Activated CD8-positive, alpha-beta T cell treated with anti-CD3 and anti-CD28 coated beads for 36 hours (primary cell): ENCODE results near the gene DNAH1. TPM values are rescaled to one million over a fixed set of nuclear protein-coding genes. Genes with fewer than 3 reads are reported as not detected.

Source experiments
- ATAC-seq: fragments of 200-7000 bp; cut with Tn5 transposase; one replicate; pipeline ENCODE4 v1.10.0; 2021; ENCODE audit warnings: mild to moderate bottlenecking, moderate library complexity
- CTCF ChIA-PET: fragments of 350-600 bp; sonication (Branson Sonifier 250); formaldehyde crosslinking; loops from one replicate; lab custom pipeline; 2021; ENCODE audit warnings: antibody characterized with exemption; lab: Charles Lee
- POLR2A ChIA-PET: fragments of 350-600 bp; sonication (Branson Sonifier 250); formaldehyde crosslinking; loops from one replicate; lab custom pipeline; 2021; ENCODE audit warnings: antibody characterized with exemption; lab: Charles Lee
- DNase-seq: peaks from one replicate; pipeline ENCODE4 v3.0.0-alpha.2; 2020
- H3K27ac Mint-ChIP-seq: one replicate; pipeline ENCODE4 v1.8.0; 2021; ENCODE audit warnings: mild to moderate bottlenecking, mixed read lengths
- H3K27me3 Mint-ChIP-seq: one replicate; pipeline ENCODE4 v1.8.0; 2021; ENCODE audit warnings: mixed read lengths
- H3K36me3 Mint-ChIP-seq: one replicate; pipeline ENCODE4 v1.8.0; 2021; ENCODE audit warnings: low read depth, mixed read lengths
- H3K4me1 Mint-ChIP-seq: one replicate; pipeline ENCODE4 v1.8.0; 2021; ENCODE audit warnings: low read depth, mixed read lengths
- H3K4me3 Mint-ChIP-seq: one replicate; pipeline ENCODE4 v1.8.0; 2021; ENCODE audit warnings: mild to moderate bottlenecking, moderate library complexity, mixed read lengths
- H3K9me3 Mint-ChIP-seq: one replicate; pipeline ENCODE4 v1.8.0; 2021; ENCODE audit warnings: mixed read lengths
- intact Hi-C: fragments of 100-400 bp; cut with micrococcal nuclease; formaldehyde crosslinking; loops from one replicate; pipeline ENCODE4 v1.10.0; 2022
- total RNA-seq, 2 experiments: library from RNA; stranded (reverse); gene quantifications; one replicate each; pipeline ENCODE4 v1.2.3, GENCODE V29; 2021
- TF ChIP-seq, protein P1 (sequence below): fragments of 200-600 bp; IDR thresholded peaks from one replicate; pipeline ENCODE4 v1.8.0; 2022; ENCODE audit warnings: antibody characterized with exemption, mild to moderate bottlenecking

Gene DNAH1
- total RNA-seq, 2 experiments from 2014 or later, result 9.2 to 10.2 TPM

DNA sequence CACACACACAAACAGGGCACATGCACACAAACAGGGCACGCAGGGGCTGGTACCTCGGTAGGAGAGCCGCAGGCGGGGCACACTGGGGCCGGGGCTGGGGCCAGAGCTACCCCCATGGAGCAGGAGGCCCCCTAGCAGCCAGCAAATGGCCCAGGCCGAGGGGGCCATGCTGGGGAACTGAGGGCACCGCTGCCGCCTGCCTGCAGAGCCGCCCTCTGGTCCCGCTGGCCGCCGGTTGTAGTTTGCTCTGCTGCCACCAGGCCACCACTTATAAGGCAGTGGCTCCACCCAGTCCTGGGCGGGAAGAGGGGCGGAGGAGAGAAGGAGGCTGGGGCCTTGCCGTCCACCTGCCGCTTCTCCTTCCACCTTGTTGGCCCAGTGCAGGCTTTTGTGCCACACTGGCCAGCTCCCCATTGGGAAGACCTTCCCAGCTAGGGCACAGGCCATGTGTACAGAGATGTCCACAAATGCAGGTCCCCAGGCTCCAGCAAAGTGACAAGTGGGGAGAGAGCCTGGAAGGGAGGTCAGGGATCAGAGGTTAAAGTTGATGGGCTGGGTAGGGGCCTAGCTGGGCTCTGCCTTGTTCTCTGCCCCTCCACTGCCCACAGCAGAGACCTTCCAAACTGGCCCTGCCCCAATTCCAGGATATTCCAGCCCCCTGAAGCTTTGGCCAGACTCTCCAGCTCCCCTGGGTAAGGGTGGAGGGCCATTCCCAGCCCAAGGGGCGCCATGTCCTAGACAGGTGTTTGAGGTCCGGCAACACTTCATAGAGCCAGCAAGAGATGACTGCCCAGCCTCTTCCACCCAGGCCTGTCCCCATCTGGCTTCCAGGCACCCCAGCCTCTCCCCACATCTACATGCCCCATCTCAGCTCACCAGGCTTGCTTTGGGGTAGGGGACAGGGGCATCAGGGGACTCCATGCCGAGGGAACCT, 129.0 kb downstream of the DNAH1 start, which contains the start of gene SEMA3G:
SEMA3G (minus strand) TSS at position 244 of the 934 bp plus-strand sequence; CDS start at position 168, 76 bp downstream.
- Mint-ChIP-seq H3K4me3 (no peak within 1 kb of the TSS), H3K27ac (no peak within 1 kb of the TSS)
- POLR2A ChIA-PET, result interaction anchor here (0.6 to 1.6 kb wide), 4 partner anchors 9 to 249 kb away, joined by 3 to 6 read pairs (median 5); partner anchors contain the start of gene TNNC1

GRCh38 chr3:52446042-52446441, 129.9 kb downstream of the DNAH1 start:
- ATAC-seq (no peak), DNase-seq (no peak)
- POLR2A ChIA-PET, result interaction anchor here (1.1 to 1.6 kb wide), 3 partner anchors 8 to 18 kb away, joined by 3 to 6 read pairs (median 6); partner anchors contain the start of gene TNNC1
- H3K4me3 Mint-ChIP-seq, result no peak overlapping the region
- no peak overlapping the region for H3K27ac Mint-ChIP-seq
- intact Hi-C loops, result loop anchor here (2.0 to 5.0 kb wide), 2 partner anchors 17 to 154 kb away; no protein-coding TSS in a partner anchor
- CTCF ChIA-PET, result interaction anchor here (0.6 to 6.8 kb wide), 27 partner anchors 11 to 646 kb away, joined by 3 to 111 read pairs (median 4); partner anchors contain the start of genes ABHD14A, DUSP7, NISCH and TNNC1
- no peaks in the 10 kb centered on the region for H3K9me3 Mint-ChIP-seq
- no peaks in the 10 kb centered on the region for H3K27me3 Mint-ChIP-seq
- peaks cover 4% of the 10 kb centered on the region for H3K4me1 Mint-ChIP-seq
- TF ChIP-seq, protein P1, sequence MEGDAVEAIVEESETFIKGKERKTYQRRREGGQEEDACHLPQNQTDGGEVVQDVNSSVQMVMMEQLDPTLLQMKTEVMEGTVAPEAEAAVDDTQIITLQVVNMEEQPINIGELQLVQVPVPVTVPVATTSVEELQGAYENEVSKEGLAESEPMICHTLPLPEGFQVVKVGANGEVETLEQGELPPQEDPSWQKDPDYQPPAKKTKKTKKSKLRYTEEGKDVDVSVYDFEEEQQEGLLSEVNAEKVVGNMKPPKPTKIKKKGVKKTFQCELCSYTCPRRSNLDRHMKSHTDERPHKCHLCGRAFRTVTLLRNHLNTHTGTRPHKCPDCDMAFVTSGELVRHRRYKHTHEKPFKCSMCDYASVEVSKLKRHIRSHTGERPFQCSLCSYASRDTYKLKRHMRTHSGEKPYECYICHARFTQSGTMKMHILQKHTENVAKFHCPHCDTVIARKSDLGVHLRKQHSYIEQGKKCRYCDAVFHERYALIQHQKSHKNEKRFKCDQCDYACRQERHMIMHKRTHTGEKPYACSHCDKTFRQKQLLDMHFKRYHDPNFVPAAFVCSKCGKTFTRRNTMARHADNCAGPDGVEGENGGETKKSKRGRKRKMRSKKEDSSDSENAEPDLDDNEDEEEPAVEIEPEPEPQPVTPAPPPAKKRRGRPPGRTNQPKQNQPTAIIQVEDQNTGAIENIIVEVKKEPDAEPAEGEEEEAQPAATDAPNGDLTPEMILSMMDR, result no peak
- H3K36me3 Mint-ChIP-seq, result no peaks in the 10 kb centered on the region

More for the DNA sequence above, 129.0 kb downstream of the DNAH1 start, which contains the start of gene SEMA3G:
- DNase-seq (peak; percentile 91), ATAC-seq (peak; percentile 97)
- no peaks in the 10 kb centered on the region for H3K27me3 Mint-ChIP-seq
- no peaks in the 10 kb centered on the region for H3K9me3 Mint-ChIP-seq
- H3K36me3 Mint-ChIP-seq, result no peaks in the 10 kb centered on the region
- TF ChIP-seq, protein P1, result peak; percentile 64
- peaks cover 4% of the 10 kb centered on the region for H3K4me1 Mint-ChIP-seq
- intact Hi-C loops, result loop anchor here (5.0 kb wide), 1 partner anchor 153 kb away; no protein-coding TSS in a partner anchor
- CTCF ChIA-PET, result interaction anchor here (0.6 to 6.8 kb wide), 13 partner anchors 12 to 645 kb away, joined by 3 to 111 read pairs (median 7); partner anchors contain the start of genes NISCH and TNNC1

- H3K4me3 Mint-ChIP-seq, result no peak overlapping the region
- TF ChIP-seq, protein P1, result peak; percentile 100
- no peak overlapping the region for H3K27ac Mint-ChIP-seq
- ATAC-seq (peak; percentile 82), DNase-seq (peak; percentile 85)
- H3K36me3 Mint-ChIP-seq, result no peaks in the 10 kb centered on the region
- POLR2A ChIA-PET, result interaction anchor here (1.3 to 1.5 kb wide), 2 partner anchors 10 to 19 kb away, joined by 6 to 7 read pairs; no protein-coding TSS in a partner anchor
- H3K4me1 Mint-ChIP-seq, result peaks cover 4% of the 10 kb centered on the region
- H3K9me3 Mint-ChIP-seq, result no peaks in the 10 kb centered on the region
- CTCF ChIA-PET, result interaction anchor here (0.6 to 6.8 kb wide), 30 partner anchors 10 to 472 kb away, joined by 3 to 111 read pairs (median 4); partner anchors contain the start of genes ABHD14A, DUSP7, NISCH and TLR9
- intact Hi-C loops, result loop anchor here (2.0 to 5.0 kb wide), 2 partner anchors 18 to 155 kb away; no protein-coding TSS in a partner anchor
- no peaks in the 10 kb centered on the region for H3K27me3 Mint-ChIP-seq
Observed at GRCh38 chr3:52446631-52447511, 130.8 kb downstream of the DNAH1 start.

- H3K27me3 Mint-ChIP-seq, result no peaks in the 10 kb centered on the region
- ChIA-PET POLR2A (interaction anchor here (0.8 to 1.5 kb wide), 5 partner anchors 8 to 41 kb away, joined by 3 to 7 read pairs (median 3); no protein-coding TSS in a partner anchor), CTCF (interaction anchor here (0.7 to 6.8 kb wide), 17 partner anchors 9 to 228 kb away, joined by 3 to 111 read pairs (median 4); partner anchors contain the start of genes NISCH, TNNC1 and WDR82)
- H3K36me3 Mint-ChIP-seq, result no peaks in the 10 kb centered on the region
- TF ChIP-seq, protein P1, result no peak
- peaks cover 4% of the 10 kb centered on the region for H3K4me1 Mint-ChIP-seq
- intact Hi-C loops, result loop anchor here (2.0 to 5.0 kb wide), 2 partner anchors 19 to 155 kb away; no protein-coding TSS in a partner anchor
- no peak overlapping the region for H3K4me3 Mint-ChIP-seq
- ATAC-seq (no peak), DNase-seq (no peak)
- H3K27ac Mint-ChIP-seq, result no peak overlapping the region
- H3K9me3 Mint-ChIP-seq, result no peaks in the 10 kb centered on the region
Observed at GRCh38 chr3:52447512-52448355, 131.6 kb downstream of the DNAH1 start.
